Neural progenitor cell (in vitro differentiated cells): ENCODE measurements around the gene RAD51B.
A peak's percentile ranks its signal among the peaks of the same experiment; 100 is the strongest.

Experiments used
- CTCF ChIP-seq: fragments of 200-600 bp; sonication (generic); IDR thresholded peaks from 2 replicates; pipeline ENCODE4 v1.5.1; 2017; ENCODE audit warnings: antibody characterized with exemption, mild to moderate bottlenecking
- EZH2 ChIP-seq: fragments of 200-600 bp; sonication (generic); IDR thresholded peaks from 2 replicates; pipeline ENCODE4 v1.6.1; 2017; ENCODE audit warnings: antibody characterized with exemption, mild to moderate bottlenecking, moderate library complexity
- EZH2phosphoT487 ChIP-seq: fragments of 200-600 bp; sonication (generic); IDR thresholded peaks from 2 replicates; pipeline ENCODE4 v1.6.1; 2017; ENCODE audit warnings: antibody characterized with exemption

- TF ChIP-seq CTCF, result peak; percentile 33
- TF ChIP-seq EZH2, result no peak
- TF ChIP-seq EZH2phosphoT487, result no peak
These were observed 956.1 kb downstream of the RAD51B start for GRCh38 chr14:68775614-68776126.
